ENCODE measurements around the gene CDK3. TPM values are rescaled to one million over a fixed set of nuclear protein-coding genes. Genes with fewer than 3 reads are reported as not detected.

Gene CDK3
- total RNA-seq, 1 donor from 2014 or later: 0.41 TPM

Other genes with a start within 250 kb of the CDK3 start
- gene GALK1, start 235.7 kb upstream of the CDK3 start, total RNA-seq: 13.5 TPM
- 21.2 TPM for gene UNK, start 216.0 kb upstream of the CDK3 start, total RNA-seq
- gene UNC13D, start 156.5 kb upstream of the CDK3 start, total RNA-seq: 0.41 TPM
- gene WBP2, start 145.5 kb upstream of the CDK3 start, total RNA-seq: 22.0 TPM
- 13.9 TPM for gene TRIM47, start 122.3 kb upstream of the CDK3 start, total RNA-seq
- 11.8 TPM for gene TRIM65, start 103.9 kb upstream of the CDK3 start, total RNA-seq
- 32.2 TPM for gene MRPL38, start 96.0 kb upstream of the CDK3 start, total RNA-seq
- gene FBF1, start 59.8 kb upstream of the CDK3 start, total RNA-seq: 11.4 TPM
- gene ACOX1, start 21.7 kb upstream of the CDK3 start, total RNA-seq: 98.2 TPM
- 4.9 TPM for gene TEN1, start 21.6 kb upstream of the CDK3 start, total RNA-seq
- not detected for gene EVPL, start 26.5 kb downstream of the CDK3 start, total RNA-seq
- gene SRP68, start 71.7 kb downstream of the CDK3 start, total RNA-seq: 16.7 TPM
- gene GALR2, start 73.9 kb downstream of the CDK3 start, total RNA-seq: not detected
- not detected for gene ZACN, start 78.3 kb downstream of the CDK3 start, total RNA-seq
- 112 TPM for gene EXOC7, start 102.9 kb downstream of the CDK3 start, total RNA-seq
- gene FOXJ1, start 140.4 kb downstream of the CDK3 start, total RNA-seq: 0.82 TPM
- gene RNF157, start 239.6 kb downstream of the CDK3 start, total RNA-seq: 18.3 TPM